Renal cortical epithelial cell (primary cell): Measurements from ENCODE around the gene RPS6KA1. TPM values are rescaled to one million over a fixed set of nuclear protein-coding genes. Genes with fewer than 3 reads are reported as not detected.
A peak's percentile ranks its signal among the peaks of the same experiment; 100 is the strongest.

Experiments
- DNase-seq: peaks from one replicate; pipeline ENCODE4 v3.0.0-alpha.2; 2011; ENCODE audit warnings: low read depth
- total RNA-seq: library from RNA; depleted of rRNA; stranded (reverse); fragments of >200 nt; gene quantifications from 2 replicates; pipeline ENCODE4 v1.2.3, GENCODE V29; 2014

RPS6KA1 gene
- total RNA-seq, 1 donor from 2014 or later, result 81.5 TPM

DNA sequence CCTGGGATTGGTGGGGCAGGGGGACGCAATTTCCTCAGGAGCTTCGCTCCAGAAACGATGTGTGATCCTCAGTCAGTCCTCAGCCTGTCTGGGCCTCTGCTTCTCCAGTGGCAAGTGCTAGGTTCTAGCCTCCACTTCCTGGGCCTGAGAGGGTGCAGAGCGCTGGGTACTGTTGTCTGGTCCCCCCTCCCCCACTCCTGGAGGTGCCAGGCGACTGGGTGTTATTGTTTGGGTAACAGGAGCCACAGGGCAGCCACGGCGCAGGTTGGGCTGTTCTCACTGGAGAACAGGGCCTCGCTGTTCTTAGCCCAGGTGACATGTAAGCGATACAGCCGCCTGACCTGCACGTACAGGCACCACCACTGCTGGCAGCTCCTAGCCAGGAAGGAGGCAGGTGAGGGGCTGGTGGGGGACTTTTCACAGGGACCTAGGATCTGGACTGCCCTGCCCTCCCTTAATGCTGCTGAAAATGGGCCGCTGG lies 2.1 kb downstream of the RPS6KA1 start:
- no peak for DNase-seq

DNA sequence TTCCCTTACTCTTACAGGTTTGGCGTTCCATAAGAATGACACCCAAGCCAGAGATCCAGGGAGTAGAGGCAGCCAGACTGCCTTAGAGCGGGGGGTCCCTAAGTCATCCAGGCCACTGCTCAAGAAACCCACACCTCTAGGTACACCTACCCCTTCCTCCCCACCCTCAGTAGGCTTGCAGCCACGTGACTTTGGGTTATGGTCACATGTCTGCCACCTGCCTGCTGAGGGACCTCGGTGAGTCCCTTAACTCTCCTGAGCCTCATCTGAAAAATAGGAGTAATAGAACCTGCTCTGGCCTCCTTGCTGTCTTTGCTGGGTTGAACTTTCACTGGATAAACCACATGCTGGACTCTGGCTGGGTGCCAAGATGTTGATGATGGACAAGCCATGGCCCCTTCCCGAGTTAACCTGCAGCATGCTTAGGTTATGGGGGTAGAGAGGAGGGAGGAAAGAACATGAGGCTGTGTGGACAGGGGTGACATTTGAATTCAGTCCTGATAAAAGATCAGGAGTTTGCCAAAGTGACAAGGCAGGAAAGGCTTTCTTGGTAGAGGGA lies 4.5 kb downstream of the RPS6KA1 start:
- no peak for DNase-seq

DNA sequence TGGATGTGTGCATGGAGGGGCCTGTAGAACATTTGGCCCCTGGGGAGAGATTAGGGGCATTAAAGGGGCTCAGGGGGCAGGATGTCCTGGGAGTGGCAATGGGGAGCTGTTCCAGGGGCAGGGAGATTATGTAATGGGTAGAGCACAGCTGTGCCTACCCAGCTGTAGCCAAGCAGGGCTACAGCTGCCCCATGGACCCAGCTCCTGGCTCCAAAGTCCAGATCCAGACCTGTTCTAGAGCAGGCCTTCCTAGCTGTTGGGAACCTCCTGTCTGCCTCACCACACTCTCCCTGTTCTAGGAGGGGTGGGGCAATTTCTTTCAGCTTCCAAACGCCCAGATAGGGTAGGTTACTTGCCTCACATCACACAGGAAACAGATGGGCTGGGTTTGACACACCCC lies 5.6 kb downstream of the RPS6KA1 start:
- DNase-seq, result no peak

DNA sequence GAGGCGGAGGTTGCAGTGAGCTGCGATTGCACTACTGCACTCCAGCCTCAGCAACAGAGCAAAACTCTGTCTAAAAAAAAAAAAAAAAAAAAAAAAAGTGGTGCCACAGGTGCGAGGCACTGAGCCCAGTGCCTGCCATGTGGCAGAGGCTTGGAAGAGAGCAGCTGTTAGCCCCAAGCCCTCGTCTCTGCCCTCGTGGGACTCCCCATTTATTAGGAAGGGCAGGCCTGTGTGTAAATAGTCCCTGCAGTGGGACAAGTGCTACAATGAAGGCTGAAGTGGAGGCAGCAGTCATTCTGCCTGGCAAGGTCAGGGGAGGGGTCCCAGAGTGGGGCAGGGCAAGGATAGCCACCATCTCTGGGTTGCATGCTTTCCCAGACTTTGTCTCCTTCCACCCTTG lies 6.5 kb downstream of the RPS6KA1 start:
- DNase-seq, result no peak

DNA sequence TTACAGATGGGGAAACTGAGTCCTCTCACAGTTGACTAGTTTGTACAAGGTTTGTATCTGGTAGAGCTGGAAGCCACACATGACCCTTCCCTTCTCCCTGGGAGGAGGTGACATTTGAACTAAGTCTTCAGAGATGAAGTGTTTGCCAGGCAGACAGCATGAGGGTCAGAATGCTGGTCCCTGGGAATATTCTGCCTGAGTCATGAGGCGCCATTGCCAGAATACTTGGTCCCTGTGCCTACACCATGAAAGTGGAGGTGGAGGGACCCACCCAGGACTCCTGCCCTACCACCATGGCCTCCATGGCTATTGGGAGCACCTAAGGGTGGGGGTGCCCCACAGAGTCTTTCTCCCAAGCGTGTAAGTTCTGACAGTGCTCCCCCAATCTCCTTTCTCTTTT lies 7.0 kb downstream of the RPS6KA1 start:
- DNase-seq, result no peak

DNA sequence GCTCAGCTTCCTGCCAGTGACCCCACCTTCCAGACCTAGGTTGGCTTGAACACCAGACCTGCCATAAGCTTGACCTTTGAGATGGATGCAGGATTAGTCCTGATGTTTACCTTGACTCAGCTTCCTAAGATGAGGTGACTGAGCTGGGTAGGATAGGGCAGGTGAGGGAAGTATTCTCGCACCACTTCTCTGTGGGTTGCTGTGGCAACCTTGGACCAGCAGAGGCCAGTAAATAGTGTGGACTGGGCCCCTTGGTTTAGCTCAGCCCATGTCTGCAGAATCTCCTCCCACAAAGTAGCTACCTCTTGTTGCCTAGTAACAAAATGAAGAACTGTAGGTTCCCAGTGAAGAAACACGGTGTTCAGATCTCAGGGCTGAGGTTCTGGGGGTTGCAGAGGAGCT lies 8.4 kb downstream of the RPS6KA1 start:
- DNase-seq, result peak; percentile 28

DNA sequence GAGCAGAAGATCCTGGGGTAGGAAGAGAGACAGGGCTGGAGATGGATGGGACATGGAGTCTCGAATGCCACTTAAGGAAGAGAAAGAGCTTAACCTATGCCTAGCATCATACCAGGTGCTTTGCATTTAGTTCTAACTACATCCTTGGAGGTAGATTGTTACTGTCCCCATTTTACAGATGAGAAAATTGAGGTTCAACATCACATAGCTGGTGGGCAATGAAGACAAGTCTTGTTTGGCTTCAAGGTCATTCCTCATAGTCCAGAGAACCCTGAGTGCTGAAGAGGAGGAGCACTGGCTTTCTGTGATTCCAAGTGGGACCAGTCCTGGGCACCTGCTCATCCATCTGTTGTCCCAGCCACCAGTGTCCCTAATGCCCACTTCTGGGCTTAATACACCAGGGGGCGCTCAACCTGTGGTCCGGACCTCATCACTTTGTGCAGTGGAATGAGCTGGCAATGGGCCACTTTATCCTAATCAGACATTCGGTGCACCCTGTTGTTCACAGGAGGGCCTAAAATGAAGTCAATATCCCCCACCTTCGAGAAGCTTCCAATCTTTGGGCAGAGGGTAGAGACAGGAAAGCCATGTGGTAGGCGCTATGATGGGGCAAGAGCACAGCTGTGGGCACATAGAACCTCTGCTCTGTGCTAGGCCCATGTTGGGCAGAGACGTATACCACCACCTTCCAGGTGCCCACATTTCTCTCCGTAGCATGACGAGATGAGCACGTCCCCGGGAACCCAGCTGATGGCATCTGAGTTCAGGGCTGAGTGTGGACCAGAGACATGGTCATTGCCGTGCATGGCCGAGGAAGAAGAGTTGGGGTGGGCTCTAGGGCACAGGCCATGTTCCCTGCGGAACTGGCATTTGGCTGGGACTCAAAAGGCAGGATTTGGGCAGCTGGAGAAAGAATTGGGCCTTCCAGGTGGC lies 9.2 kb downstream of the RPS6KA1 start:
- peak; percentile 9 for DNase-seq

DNA sequence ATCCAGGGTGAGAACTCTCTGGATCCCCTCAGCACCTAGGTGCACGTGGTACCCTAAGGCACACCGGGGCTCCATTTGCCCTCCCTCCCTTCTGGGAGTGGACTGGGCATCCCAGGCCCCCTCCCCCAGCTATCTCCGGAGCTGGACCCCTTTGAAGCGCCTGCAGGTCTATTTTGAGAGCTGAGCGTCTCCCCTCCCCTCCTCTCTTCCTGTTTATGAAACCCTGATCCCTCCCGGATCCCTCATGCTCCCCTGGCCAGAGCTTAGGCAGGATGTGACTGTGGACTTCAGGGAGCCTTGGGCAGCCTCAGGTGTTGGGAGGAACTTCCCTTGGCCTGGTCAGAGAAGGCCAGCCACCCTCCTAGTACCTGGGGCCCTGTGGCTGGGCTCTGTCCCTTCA lies 10.2 kb downstream of the RPS6KA1 start:
- no peak for DNase-seq

DNA sequence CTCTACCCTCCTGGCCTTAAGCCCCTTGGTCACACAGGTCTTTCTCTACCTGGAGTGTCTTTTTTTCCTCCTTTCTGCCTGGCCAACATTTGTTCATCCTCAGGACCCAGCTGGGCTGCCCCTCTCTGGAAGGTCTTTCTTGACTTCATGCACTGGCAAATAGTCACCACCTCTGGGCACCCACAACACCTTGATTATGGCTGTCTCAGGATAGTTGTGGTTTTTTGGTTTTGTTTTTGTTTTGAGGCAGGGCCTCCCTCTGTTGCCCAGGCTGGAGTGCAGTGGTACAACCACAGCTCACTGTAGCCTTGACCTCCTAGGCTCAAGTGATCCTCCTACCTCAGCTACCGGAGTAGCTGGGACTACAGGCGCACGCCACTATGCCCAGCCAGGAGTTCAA lies 10.8 kb downstream of the RPS6KA1 start:
- no peak for DNase-seq

DNA sequence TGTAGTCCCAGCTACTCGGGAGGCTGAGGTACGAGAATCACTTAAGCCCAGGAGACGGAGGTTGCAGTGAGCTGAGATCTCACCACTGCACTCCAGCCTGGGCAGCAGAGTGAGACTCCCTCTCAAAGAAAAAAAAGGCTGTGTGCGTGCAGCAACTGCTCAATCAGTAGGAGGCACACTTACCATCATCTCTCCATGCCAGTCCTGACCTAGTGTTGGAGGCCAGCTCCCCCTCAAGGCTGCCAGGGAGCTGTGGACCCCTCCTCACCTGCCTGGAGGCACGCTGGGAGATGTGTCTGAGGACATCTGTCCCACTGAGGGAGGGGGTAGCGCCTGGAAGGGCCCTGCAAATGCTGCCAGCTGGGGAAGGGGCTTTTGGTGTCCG lies 11.9 kb downstream of the RPS6KA1 start:
- DNase-seq, result no peak

DNA sequence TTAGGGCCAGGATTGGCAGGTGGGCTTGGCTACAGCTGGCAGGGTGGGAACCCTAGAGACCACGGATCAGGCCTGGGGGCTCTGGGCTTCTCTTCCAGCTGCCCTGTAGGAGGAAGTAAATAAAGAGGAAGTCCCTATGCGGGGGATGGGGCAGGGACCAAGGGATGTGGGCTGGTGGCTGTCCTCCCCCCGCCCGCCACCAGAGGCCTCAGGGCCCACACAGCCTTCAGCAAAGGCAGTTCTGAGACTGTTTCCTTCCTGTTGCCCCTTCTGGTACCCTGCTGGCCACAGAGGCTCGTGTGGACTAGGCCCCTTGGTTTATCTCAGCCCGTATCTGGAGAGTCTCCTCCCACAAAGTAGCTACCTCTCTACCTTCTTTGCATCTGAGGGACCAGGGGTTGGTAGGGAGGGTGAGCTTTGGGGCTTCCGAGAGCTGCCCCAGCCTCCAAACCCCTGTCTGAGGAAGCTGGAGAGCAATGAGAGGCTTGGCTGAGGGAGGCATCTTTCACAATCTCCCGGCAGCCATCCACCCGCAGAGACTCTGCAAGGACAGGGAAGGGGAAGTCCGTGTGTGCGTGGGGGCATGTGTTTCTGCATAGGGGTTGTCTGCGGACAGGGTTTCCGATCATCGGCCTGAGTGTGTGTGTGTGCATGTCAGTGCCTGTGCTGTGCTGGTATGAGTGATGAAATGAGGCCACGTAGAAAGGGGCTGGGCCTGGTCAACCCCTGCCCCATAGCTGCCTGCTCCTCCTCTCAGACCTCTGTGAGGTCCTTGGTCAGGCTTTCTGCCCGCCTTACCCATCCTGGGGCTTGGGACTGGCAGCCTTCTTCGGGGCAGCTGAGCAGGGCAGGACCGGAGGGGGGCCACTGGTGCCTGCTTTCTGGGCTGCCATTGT lies 12.5 kb downstream of the RPS6KA1 start:
- no peak for DNase-seq

DNA sequence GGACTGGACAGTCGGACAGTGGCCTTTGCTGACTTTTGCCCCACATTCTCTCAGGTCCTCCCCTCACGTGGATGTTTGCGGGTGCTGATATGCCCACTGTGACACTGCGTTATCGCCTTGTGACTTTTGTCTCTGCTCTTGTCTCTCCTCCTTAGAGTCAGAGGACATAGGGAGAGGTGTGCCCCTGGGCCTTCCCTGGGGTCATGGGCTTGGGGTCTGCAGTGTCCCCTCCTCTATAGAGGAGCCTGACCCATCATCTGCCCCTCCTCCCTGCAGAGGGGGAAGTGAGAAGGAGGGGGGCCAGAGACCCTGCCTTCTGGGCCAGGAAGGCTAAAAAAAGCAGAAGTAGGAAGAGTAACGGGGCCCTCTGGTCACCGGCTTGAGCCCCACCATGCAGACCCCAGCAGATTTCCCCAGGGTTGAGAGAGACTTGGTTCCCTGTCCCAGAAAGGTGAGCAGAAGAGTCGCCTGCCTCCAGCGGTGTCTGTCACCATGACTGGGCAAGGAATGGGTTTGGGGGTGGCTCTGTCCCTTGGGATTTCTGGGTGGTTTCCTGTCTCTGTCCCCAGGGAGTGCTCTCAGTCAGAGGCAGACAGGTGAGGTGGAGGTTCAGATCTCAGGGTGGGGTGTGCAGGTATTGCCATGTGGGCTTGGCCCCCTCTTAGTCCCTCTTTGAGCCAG lies 13.3 kb downstream of the RPS6KA1 start:
- no peak for DNase-seq

DNA sequence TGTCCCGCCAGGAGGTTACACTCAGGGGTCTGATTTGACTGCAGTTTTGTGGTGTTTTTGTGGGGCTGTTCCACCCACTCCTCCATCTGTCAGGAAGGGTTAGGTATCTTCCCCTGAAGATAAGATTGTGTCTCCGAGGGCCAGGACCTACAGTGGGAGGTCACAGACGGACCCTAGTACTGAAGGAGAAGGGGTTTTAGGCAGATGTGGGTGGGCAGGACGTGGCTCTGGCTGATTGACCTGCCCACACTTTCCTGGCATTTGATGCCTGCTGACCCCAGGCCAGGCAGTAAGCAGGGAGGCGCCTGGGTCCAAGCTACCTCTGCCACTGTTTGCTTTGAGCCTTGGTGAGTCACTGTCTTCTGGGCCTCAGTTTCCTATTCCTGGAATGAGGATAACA lies 13.9 kb downstream of the RPS6KA1 start:
- DNase-seq, result no peak

DNA sequence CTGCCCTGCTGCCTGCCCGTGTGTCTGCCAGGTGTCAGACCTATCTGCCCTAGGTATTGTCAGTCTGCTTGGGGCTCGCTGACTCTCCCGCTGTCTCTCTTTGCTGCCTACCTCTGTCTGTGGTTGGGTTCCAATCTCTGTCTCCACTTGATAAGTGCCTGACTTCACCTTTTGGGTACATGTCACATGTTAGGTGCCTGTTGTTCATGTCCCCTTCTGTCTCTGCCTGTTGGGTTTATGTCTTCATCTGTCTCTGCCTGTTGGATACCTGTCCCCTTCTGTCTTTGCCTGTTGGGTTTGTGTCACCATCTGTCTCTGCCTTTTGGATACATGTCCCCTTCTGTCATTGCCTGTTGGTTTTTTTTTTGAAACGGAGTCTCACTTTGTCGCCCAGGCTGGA lies 14.6 kb downstream of the RPS6KA1 start:
- no peak for DNase-seq

DNA sequence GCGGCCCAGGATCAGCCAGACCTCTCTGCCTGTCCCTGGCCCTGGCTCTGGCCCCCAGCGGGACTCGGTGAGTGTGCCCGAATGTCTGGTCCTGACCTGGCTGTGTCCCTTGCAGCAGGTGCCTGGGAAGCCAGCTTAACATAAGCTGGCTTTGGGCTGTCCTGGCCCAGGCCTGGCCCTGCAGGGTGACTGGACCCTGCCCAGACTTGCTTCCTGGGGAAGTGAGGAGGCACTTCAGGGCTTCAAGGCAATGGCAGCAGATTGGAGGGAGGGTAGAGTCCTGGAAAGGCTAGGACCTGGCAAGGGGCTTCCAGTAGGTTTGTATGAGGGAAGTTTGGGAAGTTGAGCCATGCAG lies 16.4 kb downstream of the RPS6KA1 start:
- no peak for DNase-seq

DNA sequence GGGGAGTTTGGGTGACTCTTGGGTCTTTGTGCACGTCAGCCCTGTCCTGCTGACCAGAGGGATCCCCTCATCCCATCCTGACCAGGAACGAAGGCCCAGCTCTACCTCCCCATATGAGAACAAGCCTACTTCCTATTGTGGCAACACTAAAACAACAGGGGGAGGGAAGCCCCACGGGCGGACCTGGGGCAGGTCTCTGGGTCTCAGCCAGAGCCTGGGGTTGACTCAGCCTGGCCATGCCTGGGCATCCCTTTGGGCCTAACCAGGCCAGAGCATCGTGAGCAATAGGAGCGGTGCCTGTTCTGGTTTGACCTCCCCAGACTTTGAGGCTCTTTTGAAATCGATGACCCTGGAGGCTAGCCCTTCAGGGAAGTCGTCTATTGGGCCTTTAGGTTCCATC lies 16.8 kb downstream of the RPS6KA1 start:
- no peak for DNase-seq

DNA sequence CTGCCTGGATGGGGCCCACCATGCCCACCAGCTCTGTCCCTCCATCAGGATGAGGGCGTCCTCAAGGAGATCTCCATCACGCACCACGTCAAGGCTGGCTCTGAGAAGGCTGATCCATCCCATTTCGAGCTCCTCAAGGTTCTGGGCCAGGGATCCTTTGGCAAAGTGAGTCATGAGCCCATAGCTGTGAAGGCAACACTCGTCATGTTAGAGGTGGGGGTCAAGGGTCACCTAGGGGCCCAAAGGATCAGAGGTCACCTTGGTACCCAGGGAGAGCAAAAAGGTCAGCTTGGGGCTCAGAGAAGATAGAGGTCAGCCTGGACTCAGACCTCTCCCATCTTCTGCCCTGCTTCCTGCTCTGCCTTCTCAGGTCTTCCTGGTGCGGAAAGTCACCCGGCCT lies 17.3 kb downstream of the RPS6KA1 start:
- no peak for DNase-seq

DNA sequence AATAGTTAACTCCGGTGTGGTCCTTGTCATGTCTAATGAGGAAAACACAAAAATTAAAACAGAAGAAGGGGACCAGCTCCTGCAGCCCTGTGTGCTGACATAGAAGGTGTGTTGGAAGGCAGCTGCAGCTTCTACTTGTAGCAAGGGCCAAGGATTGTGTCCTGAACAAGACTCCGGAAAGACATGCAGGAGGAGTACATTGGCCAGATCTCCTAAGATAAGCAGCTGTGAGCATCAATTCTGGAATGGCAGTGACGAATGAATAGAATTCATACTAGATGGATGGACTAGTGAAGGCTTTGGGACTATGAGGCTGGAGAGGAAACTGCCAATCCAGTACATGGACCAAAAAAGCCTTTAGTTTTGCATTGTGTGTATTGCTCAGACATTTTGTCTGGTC lies 19.3 kb downstream of the RPS6KA1 start:
- no peak for DNase-seq

DNA sequence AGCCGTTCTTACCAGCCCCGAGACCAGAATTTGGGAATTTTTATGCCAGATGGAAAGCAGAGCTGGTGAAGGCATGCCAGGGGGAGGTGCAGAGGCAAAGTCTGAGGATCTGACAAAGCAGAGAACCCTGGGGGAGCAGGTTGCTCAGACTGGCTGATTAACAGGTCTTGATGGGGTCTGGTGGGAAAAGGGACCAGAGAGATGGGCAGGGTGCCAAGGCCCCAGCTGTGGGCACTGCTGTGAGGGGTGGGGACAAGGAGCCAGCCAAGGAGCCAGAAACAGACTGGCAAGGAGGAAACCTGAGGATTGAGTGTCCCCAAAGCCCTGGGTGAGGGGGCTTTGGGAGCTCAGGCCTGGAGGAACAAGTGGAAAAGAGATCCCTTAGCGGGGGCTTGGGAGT lies 21.4 kb downstream of the RPS6KA1 start:
- no peak for DNase-seq

DNA sequence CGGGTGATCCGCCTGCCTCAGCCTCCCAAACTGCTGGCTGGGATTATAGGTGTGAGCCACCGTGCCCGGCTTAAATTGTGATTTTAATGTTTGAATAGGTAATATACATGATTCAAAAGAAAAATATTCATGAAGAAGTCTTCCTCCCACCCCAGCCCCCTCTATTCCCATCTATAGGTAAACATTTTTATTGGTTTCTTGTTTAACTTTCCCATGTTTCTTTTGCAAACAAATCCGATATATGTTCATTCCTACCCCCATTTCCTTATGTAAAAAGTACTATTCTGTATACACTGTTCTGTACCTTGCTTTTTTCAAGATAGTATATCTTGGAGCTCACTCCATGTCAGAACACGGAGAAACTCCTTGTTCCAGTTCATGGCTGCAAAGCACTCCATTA lies 23.2 kb downstream of the RPS6KA1 start:
- DNase-seq, result no peak

DNA sequence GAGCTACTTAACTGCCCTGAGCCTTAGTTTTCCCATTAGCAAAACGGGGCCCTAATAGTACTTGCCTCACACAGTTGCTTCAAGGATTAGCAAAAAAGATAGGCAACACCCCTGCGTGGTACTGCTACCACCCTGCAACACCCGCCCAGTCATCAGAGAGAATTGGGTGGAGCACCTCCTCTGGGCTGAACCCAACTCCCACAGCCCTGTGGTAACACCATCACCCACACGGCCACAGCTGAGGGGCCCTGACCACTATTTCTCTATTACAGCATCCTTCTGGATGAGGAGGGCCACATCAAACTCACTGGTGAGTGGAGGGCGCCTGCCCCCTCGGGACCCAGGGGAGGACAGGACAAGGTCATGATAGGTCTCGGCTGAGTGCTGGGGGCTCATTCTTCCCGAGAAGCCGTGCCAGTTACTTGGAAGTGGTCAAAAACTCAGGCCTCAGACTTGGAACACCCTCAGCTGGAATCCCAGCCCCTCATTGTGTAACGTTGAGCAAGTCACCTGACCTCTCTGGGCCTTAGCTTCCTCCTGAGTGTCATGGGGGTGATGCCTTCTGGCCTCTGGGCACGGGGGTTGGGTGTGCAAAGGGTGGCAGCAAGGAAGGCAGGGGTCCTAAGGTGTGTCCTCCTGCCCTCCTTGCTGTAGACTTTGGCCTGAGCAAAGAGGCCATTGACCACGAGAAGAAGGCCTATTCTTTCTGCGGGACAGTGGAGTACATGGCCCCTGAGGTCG lies 24.6 kb downstream of the RPS6KA1 start:
- DNase-seq, result no peak
